GM21737 (cell line): ENCODE data around the gene ANAPC16.
"Not testable (repeated sequence)": the region's sequence is repeated elsewhere in the genome, so short reads cannot be mapped to it uniquely, and the experiment has no call there.

ENCODE experiments used
- ATAC-seq: cut with Tn5 transposase; IDR thresholded peaks from one replicate; pipeline ENCODE4 v1.9.1; 2021; ENCODE audit warnings: mild to moderate bottlenecking, moderate library complexity; ENCODE audit not compliant: unreplicated experiment

ANAPC16 gene

DNA sequence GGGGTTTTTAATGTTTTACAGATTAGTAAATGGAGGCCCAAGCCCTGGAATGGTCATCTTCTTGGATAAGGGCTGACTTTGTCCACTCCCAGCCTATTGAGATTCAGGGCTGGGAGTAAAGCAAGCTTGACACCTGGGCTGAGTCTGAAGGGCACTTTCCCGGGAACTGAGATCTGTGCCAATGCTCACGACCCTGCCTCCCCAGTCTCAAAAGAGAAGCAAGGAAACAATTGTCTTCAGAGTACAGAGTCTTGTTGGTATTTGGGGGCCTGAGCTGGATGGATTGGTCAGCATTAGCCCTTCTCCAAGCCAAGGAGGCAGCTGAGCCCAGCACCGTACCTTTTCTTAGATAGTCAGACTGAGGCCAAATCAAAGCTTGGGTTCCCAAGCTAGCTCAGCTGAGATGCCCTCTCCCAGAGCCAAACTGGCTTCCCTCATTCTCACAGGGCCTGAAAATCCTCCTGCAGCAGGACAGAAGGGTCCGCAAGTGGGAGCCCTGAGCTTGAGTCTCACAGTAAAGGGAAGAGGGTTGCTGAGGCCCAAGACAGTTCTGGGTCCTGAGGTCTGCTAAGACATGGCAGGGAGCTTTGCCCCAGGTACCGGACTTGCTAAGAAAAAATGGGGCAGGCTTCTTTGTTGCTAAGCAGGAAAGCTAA lies 61.7 kb downstream of the ANAPC16 start:
- ATAC-seq, result no peak

DNA sequence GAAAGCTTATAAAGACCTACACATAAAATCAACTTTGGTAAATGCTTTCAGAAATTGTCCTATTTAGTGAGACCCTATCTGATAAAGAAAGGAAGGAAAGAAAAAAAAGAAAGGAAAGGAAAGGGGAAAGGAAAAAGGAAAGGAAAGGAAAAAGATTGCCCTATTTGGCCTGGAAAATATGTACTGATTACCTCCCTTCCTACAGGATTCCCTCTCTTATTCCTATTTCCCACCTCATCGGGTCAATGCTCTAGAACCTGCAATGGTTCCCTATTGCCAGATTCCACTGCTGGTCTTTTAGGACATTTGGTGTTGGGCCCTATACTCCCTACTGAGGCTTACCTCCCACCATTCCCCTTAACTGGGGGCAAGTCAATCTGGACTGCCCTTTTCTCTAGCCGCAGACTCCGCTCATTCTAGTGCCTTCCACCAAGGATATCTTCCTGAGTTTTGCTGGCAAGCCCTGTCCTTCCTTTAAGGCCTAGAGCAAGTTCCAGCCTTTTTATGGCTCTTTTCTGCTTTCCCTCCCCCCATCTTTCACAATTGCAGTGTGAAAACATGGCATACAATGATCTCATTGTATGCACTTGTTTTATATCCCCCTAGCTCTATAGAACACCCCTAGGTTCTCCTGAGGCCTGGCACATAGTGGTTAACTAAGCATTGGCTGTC lies 62.3 kb downstream of the ANAPC16 start:
- ATAC-seq, result no peak

- ATAC-seq, result no peak
These were observed 63.0 kb downstream of the ANAPC16 start for GRCh38 chr10:72278668-72279393.

DNA sequence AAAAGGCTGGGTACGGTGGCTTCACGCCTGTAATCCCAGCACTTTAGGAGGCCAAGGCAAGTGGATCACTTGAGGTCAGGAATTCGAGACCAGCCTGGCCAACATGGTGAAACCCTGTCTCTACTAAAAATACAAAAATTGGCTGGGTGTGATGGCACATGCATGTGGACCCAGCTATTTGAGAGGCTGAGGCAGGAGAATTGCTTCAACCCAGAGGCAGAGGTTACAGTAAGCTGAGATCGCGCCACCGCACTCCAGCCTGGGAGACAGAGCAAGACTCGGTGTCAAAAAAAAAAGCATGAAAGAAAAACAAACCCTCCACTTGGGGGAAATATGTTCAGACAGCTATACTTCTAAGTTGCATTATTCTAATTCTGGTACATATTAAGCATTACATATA lies 63.8 kb downstream of the ANAPC16 start:
- not testable (repeated sequence) for ATAC-seq

GRCh38 chr10:72283131-72283530 lies 67.3 kb downstream of the ANAPC16 start:
- ATAC-seq, result no peak
